GM19438 (cell line): ENCODE results near the gene OR3A3.
"Not testable (repeated sequence)": the region's sequence is repeated elsewhere in the genome, so short reads cannot be mapped to it uniquely, and the experiment has no call there.

ENCODE experiments used
- ATAC-seq: cut with Tn5 transposase; IDR thresholded peaks from one replicate; pipeline ENCODE4 v1.9.1; 2021; ENCODE audit warnings: low read depth; ENCODE audit not compliant: unreplicated experiment

The OR3A3 gene

DNA sequence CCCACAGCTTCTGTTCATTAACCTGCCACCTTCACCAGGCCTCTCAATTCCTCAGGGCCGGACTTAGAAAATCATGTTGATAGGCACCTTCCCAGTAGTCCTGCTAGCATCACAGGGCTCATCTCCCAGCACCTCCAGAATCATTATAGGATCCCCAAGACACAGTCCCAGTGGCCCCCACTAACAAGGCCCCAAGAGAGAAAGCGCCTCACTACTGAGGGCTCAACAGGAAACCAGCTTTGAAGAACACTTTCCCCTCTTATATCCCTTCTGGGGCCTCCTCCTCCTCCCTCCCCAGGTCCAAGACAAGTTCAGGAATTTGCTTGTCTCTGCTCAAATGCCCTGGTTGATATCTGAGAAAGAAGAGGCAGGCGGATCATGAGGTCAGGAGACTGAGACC lies at the start of gene OR3A3:
OR3A3 (plus strand) TSS at position 301 of the 400 bp plus-strand sequence.
- ATAC-seq, result no peak

DNA sequence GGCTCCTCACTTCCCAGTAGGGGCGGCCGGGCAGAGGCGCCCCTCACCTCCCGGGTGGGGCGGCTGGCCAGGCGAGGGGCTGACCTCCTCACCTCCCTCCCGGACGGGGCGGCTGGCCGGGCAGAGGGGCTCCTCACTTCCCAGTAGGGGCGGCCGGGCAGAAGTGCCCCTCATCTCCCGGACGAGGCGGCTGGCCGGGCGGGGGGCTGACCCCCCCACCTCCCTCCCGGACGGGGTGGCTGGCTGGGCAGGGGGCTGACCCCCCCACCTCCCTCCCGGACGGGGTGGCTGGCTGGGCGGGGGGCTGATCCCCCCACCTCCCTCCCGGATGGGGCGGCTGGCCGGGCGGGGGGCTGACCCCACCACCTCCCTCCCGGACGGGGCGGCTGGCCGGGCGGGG lies 40.0 kb upstream of the OR3A3 start:
- ATAC-seq, result not testable (repeated sequence)

DNA sequence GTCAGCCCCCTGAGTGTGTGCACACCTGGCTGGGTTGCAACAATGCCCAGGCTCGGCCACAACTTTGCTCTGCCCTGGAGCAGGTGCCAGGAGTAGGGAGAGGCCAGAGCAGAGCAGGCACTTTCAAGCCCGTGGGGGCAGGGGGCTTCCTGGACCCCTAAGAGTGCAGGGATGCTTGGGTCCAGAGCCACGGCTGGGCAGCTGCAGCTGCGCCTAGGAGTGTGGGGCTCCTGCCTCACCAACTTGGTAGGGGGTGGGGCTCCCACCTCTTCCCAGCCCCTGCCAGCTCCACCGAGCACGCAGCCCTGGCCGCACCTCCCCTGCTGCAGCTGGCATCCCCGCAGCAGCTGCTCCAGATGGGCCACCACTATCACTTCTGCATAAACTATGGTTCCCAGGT lies 32.8 kb upstream of the OR3A3 start:
- ATAC-seq, result no peak

DNA sequence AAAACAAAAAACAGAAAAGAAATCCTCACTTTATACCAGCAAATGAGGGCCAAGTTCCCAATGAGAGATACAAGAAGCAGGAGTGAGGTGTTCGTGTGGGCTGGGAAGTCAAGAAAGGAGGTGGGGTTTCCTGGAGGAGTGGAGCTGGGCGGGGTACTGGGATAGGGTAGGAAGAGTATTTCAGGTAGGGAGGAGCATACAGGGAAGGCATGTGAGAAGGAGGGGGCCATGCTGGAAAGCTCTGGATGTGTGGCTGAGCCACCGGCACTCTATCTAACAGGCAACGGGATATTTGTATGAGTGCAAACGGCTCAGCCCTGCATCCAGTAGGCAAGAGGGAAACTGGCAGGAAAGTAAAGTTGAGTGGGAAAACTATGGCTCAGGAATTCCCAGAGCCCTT lies 29.2 kb upstream of the OR3A3 start:
- ATAC-seq, result no peak

DNA sequence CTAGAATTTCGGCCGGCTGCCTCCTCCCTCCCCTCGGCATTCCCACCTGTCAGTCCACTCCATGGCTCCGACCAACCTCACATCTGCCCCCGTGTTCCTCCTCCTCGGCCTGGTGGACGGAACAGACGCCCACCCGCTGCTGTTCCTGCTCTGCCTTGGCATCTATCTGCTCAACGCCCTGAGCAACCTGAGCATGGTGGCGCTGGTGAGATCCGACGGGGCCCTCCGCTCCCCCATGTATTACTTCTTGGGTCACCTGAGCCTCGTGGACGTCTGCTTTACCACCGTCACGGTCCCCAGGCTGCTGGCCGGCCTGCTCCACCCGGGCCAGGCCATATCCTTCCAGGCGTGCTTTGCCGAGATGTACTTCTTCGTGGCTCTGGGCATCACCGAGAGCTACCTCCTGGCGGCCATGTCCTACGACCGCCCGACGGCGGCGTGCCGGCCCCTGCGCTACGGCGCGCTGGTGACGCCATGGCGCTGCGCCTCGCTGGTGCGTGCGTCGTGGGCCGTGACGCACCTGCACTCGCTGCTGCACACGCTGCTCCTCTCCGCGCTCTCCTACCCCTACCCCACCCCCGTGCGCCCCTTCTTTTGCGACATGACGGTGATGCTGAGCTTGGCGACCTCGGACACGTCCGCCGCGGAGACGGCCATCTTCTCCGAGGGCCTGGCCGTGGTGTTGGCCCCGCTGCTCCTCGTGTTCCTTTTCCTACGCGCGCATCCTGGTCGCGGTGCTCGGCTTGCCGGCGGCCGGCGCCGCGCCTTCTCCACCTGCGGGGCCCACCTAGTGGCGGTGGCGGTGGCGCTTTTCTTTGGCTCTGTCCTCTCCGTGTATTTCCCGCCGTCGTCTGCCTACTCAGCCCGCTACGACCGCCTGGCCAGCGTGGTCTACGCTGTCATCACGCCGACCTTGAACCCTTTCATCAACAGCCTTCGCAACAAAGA lies 25.0 kb upstream of the OR3A3 start, which contains the start of gene OR3A2:
OR3A2 (minus strand) TSS at position 440 of the 948 bp plus-strand sequence.
- no peak for ATAC-seq

DNA sequence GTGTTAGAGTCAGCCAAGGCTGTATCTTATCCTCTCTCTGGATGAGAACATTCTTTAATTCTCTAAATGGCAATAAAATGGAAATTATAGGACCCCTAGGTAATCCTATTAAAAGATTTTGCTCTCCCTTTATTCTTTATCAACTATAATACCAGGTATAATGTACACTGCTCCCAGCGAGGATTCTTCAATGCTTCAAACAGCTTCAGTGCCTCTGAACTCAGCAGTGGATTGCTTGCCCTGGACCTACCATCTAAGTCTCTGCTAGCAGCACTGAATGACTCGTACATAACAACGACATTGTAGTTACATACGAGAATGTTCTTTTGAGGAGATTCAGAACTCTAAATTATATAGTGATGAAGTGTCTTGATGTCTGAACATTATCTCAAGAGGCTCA lies 21.4 kb upstream of the OR3A3 start:
- no peak for ATAC-seq

DNA sequence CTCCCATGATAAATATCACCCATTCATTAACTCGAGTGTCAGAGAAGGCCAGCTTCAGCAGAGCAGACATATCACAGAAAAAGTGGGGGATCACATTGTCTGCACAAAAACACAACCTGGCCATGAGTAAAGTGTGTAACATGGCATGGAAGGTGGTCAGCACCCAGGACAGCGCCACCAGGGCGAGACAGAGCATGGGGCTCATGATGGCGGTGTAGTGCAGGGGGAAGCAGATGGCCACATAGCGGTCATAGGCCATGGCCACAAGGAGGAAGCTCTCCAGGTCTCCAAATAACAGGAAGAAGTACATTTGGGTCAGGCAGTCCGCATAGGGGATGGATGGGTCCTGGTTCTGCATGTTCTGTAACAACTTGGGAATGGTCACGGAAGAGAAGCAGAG lies 13.4 kb upstream of the OR3A3 start:
- not testable (repeated sequence) for ATAC-seq

DNA sequence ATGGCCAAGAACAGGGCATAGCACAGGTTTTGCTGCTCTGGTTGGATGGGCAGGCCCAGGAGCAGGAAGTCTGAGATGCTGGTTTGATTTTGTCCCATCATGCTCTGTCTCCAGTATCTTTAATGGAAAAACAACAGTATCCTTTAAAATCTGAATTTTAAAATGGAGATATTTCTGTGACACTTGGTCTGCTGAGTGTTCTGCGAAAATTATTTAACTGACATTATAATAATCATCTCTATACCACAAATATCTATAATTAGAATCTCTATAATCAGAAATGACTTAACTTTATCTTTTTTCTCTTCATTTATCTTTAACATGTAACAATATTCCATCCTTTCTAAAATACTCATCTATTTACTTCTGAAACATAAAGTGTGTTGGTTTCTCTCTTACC lies 12.9 kb upstream of the OR3A3 start, which contains the start of gene OR1E1:
OR1E1 (minus strand) TSS at position 101 of the 400 bp plus-strand sequence; CDS start at position 101, 0 bp downstream.
- no peak for ATAC-seq

DNA sequence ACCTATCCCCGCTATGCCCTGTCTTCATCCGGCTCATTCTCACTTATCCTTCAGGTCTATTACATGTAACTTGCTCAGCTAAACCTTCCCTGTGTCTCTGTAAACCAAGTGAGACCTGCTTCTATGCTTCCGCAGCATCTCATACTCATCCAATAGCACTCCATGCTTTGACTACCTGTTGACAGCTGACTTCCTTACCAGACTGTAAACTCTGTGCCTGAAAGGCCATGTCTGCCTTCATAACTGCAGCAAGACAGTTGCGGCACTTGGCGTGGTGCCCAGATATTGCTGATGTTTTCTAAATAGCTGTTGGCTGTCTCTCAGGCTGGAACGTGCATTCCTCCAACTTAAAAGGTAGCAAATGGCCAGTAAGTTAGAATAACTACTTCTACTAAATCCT lies 11.1 kb upstream of the OR3A3 start:
- ATAC-seq, result no peak

DNA sequence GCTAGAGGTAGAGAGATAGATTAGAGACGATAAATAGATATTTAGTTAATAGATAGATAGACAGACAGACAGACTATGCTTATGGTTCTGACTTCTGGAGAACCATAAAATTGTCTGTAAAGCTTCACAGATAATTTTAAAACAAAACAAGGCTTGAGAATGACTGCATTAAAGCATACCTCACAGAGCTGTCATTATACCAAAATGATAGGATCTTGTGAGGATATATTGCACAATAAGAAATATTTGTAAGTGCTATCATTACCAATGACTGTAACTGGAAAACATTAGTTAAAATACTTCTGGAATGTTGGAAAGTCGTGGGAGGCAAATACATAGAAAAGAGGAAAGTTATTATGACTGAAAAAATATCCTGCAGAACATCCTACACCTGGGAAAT lies 9.4 kb upstream of the OR3A3 start:
- ATAC-seq, result no peak

DNA sequence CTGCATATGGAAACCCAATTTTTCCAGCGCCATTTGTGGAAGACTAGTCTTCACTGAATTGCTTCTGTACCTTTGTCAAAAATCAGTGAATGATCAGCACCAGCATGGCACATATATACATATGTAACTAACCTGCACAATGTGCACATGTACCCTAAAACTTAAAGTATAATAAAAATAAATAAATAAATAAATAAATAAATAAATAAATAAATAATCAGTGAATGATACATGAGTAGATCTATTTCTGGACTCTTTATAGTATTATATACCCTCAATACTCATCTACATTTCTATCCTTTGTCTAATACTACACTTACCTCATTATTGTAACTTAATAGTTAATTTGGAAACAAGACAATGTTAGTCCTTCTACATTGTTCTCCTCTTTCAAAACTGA lies 7.3 kb upstream of the OR3A3 start:
- not testable (repeated sequence) for ATAC-seq

DNA sequence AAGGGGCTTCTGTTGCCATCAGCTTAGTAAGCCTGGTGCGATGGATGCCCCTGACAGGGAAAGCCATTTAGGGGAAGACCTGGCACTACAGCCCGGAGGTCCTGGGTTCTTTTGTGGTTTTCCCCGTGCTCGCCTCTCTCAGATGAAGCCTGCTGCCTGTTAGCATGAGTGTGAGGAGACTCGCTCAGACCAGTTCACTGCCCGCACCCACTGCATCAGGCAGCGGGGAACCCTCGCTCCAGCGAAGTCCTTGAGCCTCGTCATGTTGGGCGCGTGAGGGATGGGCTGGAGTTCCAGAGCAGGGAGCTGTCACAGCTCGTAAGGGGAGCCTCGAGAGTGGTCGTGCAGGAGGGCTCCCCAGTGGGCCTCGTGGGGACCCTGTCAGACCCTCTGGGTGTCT lies 1.0 kb downstream of the OR3A3 start:
- ATAC-seq, result not testable (repeated sequence)

DNA sequence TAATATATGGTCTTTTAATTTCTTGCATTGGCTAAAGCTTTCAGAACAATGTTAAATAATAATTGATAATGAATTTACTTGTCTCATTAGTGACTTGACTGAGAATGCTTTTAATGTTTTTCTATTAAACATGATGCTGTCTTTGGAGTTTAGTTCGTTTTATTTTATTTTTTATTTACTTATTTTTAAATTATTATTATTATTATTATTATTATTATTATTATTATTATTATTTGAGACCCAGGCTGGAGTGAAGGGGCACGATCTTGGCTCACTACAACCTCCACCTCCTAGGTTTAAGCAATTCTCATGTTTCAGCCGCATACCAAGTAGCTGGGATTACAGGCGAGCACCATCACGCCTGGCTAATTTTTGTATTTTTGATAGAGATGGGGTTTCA lies 4.4 kb downstream of the OR3A3 start:
- no peak for ATAC-seq

DNA sequence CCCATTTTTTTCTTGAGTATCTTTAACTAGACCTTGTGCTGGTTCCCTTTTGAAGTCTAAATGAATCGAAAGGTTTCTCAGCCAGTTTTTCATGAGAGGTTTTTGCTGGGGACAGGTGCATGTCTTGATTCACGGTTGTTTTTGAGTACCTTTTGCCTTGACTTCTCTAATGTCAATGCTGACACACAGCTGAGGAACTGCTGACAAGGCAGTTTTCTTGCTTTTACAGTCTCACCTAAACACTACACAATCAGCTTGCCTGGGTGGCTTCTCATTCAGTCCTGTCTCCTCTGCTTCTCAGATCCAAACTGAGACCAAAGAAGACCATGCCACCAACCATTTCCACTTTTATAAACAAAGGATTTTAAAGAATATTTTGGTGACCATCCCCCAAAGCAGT lies 7.1 kb downstream of the OR3A3 start:
- ATAC-seq, result no peak

DNA sequence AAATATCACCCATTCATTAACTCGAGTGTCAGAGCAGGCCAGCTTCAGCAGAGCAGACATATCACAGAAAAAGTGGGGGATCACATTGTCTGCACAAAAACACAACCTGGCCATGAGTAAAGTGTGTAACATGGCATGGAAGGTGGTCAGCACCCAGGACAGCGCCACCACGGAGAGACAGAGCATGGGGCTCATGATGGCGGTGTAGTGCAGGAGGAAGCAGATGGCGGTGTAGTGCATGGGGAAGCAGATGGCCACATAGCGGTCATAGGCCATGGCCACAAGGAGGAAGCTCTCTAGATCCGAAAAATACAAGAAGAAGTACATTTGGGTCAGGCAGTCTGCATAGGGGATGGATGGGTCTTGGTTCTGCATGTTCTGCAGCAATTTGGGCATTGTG lies 22.0 kb downstream of the OR3A3 start:
- not testable (repeated sequence) for ATAC-seq

DNA sequence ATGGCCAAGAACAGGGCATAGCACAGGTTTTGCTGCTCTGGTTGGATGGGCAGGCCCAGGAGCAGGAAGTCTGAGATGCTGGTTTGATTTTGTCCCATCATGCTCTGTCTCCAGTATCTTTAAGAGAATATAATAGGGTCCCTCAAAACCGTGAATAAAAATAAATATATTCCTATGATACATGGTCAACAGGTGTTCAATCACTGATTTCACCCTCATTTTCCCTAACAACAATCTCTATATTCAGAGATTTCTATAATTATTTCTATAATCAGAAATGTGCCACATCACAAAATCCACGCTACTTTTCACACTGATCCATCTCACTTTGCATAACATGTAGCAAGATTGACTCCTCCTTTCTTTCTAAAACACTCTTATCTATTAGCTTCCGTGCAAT lies 22.6 kb downstream of the OR3A3 start, which contains the start of gene OR1E2:
OR1E2 (minus strand) TSS at position 101 of the 400 bp plus-strand sequence; CDS start at position 101, 0 bp downstream.
- no peak for ATAC-seq

DNA sequence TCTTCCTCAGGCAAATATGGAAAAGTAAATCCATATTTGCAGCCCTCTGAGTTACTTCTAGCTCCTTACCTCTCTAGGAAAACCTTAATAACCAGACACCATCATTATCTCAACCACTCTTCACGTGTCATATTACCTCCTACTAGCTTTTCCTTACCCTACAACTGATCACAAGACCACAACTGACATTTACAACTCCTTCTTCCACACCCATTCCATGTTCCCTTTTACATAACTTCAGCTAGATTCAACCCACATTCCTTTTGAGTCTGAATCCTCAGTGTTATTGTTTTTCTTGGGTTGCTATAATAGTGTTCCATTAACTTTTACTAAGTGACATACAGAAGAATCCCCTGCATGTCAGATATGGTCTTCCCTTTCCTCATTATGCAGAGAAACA lies 27.2 kb downstream of the OR3A3 start:
- no peak for ATAC-seq

DNA sequence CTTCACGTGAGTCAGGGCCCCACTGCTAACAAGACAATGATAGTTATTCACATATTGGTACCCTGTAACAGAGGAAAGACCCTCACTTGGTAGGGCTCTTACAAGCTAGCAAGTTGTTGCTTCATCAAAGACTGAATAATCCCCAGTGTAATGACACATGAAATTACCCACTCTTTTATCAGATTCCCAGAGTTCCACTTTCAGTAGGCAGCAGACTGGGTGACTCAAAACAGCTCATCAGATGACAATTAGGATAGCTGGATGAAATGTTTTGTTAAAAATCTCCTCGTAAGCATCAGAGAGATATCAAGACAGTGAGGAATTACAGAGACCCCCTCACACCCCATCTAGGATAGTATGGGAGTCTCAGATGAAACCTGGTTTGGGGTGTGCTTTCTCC lies 29.3 kb downstream of the OR3A3 start:
- ATAC-seq, result no peak

DNA sequence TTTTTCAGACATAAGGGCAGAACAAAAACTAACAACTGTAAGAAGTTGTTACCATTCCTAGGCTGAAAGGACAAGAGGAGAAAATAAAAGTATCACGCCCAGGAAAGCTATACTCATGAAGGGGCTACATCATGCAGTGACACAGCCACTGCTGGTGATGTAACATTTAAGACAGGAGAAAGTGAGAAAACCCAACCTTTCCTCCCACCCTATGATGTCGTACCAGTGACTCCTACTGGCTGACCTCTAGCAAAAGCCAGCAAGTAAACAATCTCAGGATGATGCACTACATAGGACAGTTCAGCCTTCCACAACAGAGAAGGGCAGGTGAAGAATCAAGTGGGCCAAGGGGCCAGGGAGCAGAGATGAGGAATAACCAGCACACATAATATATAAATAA lies 36.5 kb downstream of the OR3A3 start:
- ATAC-seq, result no peak

DNA sequence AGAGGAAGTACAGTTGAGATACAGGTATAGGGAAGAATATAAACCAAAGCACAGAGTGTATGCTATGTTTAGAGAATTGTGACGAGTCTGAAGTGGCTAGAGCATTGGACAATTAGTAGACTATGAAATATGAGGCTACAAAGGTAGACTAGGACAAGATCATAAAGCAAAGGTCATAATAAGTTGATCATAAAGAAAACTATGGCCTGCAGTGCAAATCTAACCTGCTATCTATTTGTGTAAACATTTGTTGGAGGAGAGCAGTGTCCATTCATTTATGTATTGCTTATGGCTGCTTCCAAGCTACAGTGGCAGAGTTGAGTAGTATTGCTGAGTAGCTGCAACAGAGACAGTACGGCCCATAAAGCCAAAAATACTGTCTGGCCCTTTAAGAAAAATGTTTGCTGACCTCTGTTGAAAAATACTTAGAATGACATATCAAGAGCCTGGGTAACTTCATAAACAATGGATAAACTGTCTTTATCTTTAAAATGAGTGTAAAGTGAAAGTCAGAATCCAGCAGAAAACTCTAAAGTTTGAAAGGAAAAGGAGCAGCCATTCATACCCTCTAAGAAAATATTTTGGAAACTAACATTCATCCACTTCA lies 37.0 kb downstream of the OR3A3 start:
- ATAC-seq, result no peak

DNA sequence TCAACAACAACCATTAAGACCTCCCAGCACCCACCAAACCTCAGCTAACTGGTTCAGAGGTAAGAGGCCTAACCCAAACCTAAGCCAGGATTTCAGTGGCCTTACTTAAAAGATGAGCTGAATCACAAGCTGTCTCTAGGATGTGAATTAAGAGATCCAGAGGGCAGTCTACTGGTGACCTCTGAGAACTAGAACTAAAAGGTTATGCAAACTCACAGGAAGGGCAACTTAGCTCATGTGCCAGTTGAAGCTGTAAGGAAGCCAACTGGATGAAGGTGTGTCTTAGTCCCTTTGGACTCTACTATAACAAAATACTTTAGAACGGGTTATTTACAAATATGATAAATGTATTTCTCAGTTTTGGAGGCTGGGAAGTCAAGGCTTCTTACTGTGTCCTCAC lies 55.2 kb downstream of the OR3A3 start:
- not testable (repeated sequence) for ATAC-seq

DNA sequence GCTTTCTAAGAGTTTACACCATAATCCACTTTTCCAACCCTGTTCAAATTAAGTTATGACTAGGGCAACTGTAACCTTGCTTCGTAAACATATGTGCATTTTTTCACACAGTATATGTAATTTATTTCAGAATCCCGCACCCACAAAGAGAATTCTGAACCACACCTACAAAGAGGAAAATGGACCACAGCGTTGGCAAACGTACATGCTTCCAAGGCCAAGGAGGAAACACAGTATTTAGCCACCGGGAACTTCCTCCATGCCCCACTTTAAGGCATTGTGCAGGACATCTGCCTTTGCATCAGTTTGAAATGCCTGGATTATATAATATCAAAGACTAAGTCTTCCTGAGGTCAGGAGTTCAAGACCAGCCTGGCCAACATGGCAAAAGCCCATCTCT lies 58.4 kb downstream of the OR3A3 start:
- no peak for ATAC-seq
